Breast epithelium (tissue), 4 donors: ENCODE data around the gene NDUFAB1. TPM values are rescaled to one million over a fixed set of nuclear protein-coding genes. Genes with fewer than 3 reads are reported as not detected.

ENCODE experiments used
- DNase-seq, 2 donors: peaks; one replicate each; pipeline ENCODE4 v3.0.0-alpha.2; 2019; ENCODE audit warnings: low spot score in 2 of 2
- H3K27ac ChIP-seq, 2 donors: fragments of 200-600 bp; sonication (generic) in 1 of 2; one replicate each; pipeline ENCODE4 v1.5.1; 2016 to 2019; ENCODE audit warnings: mild to moderate bottlenecking in 1 of 2
- H3K27me3 ChIP-seq, 2 donors: fragments of 200-600 bp; sonication (generic) in 1 of 2; one replicate each; pipeline versions ENCODE4 v1.5.1 to v1.6.0; 2017 to 2019; ENCODE audit warnings: control low read depth in 1 of 2, mild to moderate bottlenecking in 1 of 2
- H3K36me3 ChIP-seq: fragments of 200-600 bp; one replicate; pipeline ENCODE4 v1.5.1; 2019
- H3K4me1 ChIP-seq, 2 donors: fragments of 200-600 bp; sonication (generic); one replicate each; pipeline ENCODE4 v1.5.1; 2016 to 2019; ENCODE audit warnings: control low read depth in 1 of 2
- H3K4me3 ChIP-seq, 3 donors: fragments of 200-600 bp; sonication (generic); 1 replicate in 2 of 3; 2 replicates in 1 of 3; pipeline ENCODE4 v1.5.1; 2016 to 2019; ENCODE audit warnings: mild to moderate bottlenecking in 3 of 3, moderate library complexity in 2 of 3
- H3K9me3 ChIP-seq, 2 donors: fragments of 200-600 bp; sonication (generic) in 1 of 2; one replicate each; pipeline ENCODE4 v1.5.1; 2016 to 2019; ENCODE audit warnings: control low read depth in 1 of 2
- POLR2A ChIP-seq: fragments of 450-650 bp; IDR thresholded peaks from one replicate; pipeline ENCODE4 v1.6.1; 2016; ENCODE audit warnings: antibody characterized with exemption, mild to moderate bottlenecking, moderate library complexity
- POLR2AphosphoS5 ChIP-seq, 3 donors: sonication (generic); formaldehyde crosslinking; IDR thresholded peaks; one replicate each; pipeline ENCODE4 v1.6.1; 2017; ENCODE audit warnings: antibody characterized with exemption in 3 of 3
- intact Hi-C: fragments of 100-400 bp; cut with DNase I; formaldehyde crosslinking; loops from one replicate; pipeline ENCODE4 v1.15.1; 2023; ENCODE audit warnings: low total_unique reads
- total RNA-seq, 3 donors: library from RNA; depleted of rRNA; stranded (reverse); fragments of >200 nt; gene quantifications; one replicate each; pipeline ENCODE4 v1.1.0, GENCODE V29; 2016
- TF ChIP-seq, protein P1 (sequence below), 3 donors: fragments of 450-650 bp; IDR thresholded peaks; one replicate each; pipeline ENCODE4 v1.5.1; 2016 to 2017; ENCODE audit warnings: antibody characterized with exemption in 3 of 3, mild to moderate bottlenecking in 3 of 3, moderate library complexity in 3 of 3

The NDUFAB1 gene
- total RNA-seq, 3 donors from 2014 or later: 59.4 to 75.1 (median 64.6) TPM

DNA sequence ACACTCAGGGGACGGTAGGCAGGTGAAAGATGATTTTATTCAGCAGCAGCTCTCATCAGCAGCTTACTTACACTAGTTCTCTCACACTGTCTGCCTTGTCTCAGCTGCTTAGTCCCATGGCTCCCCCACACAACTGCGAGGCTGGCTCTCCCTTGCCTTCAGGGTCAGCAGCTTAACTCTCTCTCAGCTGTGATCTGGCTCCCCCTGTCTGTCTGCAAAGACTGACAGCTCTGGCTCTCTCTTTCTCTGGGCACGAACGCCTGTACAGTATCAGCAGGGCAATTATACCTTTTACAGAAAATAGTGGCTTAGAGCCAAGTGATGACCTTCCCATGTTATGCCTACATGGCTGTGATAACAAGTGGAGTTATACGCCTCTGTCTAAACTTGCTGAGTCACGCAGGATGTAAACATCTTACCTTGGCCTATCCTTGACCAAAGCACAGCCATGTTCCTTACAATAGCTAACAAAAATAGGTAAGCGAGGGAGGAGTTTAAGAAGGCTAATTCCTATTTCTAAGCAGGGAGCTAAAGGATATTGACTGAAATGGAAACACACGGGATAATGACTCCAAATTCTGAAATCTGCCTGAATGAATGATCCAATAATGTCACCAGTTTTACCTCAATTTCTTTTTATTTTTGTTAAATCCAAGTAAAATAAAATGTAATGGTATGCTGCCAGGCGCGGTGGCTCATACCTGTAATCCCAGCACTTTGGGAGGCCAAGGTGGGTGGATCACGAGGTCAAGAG is 1.1 kb upstream of the NDUFAB1 start:
- no peaks in the 10 kb centered on the region for H3K36me3 ChIP-seq
- no peak for DNase-seq
- no peaks in the 10 kb centered on the region for H3K9me3 ChIP-seq
- TF ChIP-seq POLR2A (no peak), POLR2AphosphoS5 (IDR thresholded peaks at IDR 0.05) (no peak)
- TF ChIP-seq, protein P1, sequence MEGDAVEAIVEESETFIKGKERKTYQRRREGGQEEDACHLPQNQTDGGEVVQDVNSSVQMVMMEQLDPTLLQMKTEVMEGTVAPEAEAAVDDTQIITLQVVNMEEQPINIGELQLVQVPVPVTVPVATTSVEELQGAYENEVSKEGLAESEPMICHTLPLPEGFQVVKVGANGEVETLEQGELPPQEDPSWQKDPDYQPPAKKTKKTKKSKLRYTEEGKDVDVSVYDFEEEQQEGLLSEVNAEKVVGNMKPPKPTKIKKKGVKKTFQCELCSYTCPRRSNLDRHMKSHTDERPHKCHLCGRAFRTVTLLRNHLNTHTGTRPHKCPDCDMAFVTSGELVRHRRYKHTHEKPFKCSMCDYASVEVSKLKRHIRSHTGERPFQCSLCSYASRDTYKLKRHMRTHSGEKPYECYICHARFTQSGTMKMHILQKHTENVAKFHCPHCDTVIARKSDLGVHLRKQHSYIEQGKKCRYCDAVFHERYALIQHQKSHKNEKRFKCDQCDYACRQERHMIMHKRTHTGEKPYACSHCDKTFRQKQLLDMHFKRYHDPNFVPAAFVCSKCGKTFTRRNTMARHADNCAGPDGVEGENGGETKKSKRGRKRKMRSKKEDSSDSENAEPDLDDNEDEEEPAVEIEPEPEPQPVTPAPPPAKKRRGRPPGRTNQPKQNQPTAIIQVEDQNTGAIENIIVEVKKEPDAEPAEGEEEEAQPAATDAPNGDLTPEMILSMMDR (IDR thresholded peaks at IDR 0.05): no peak
- H3K4me1 ChIP-seq: peaks cover 4 to 9% of the 10 kb centered on the region in 2 donors
- intact Hi-C loops: no loop called here
- H3K27ac ChIP-seq: no peak overlapping the region
- H3K4me3 ChIP-seq: no peak overlapping the region
- no peaks in the 10 kb centered on the region for H3K27me3 ChIP-seq

DNA sequence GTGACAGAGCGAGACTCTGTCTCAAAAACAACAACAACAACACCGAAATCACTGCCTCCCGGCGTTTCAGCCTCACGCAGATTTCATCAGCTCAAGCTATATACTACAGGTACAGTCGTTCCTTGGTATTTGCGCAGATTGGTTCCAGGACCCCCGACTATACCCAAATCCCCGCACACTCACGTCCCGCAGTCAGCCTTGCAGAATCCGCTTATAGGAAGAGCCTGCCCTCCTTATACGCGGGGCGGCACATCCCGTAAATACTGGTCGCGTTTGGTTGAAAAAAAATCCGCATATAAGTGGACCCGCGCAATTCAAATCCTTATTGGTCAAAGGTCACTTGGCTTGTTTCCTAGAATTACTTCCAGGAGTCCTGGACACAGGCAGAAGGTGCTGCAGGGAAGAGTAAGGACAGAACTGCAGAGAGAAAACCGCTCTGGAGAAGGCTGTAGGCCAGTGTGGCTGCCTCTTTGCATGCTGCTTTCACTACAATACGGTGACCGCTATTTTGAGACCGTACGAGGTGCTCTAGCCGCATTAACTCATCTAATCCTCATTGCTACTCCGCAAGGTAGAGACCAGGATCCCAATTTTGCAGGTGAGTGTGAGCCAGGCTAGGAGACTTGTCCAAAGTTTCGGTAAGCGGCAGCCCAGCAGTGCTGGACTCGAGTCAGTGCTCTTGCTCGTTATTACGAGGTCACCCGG is 718 bp downstream of the NDUFAB1 start:
- Histone ChIP-seq H3K9me3 (no peaks in the 10 kb centered on the region), H3K27ac (peak overlapping the region; percentile 81 to 88), H3K27me3 (no peaks in the 10 kb centered on the region), H3K4me1 (peaks cover 4 to 9% of the 10 kb centered on the region in 2 donors), H3K4me3 (peak overlapping the region; percentile 96 to 100 (median 99)), H3K36me3 (no peaks in the 10 kb centered on the region)
- no peak for DNase-seq
- TF ChIP-seq POLR2A (no peak), POLR2AphosphoS5 (IDR thresholded peaks at IDR 0.05) (no peak)
- TF ChIP-seq, protein P1 (IDR thresholded peaks at IDR 0.05): no peak
- intact Hi-C loops: no loop called here

DNA sequence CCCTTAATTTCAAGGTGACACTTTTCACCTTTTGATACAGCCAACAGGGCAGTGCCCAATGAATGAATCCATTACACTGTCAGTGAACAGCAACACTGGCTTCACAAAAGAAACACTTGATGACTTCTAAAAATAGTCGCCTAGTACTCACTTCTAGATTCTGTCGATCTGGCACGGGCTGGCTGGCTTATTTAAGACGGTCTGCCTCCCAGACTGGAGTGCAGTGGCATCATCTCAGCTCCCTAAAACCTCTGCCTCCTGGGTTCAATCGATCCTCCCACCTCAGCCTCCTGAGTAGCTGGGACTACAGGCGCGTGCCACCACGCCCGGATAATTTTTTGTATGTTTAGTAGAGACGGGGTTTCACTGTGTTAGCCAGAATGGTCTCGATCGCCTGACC is 1.9 kb downstream of the NDUFAB1 start:
- DNase-seq: no peak
- Histone ChIP-seq H3K27me3 (no peaks in the 10 kb centered on the region), H3K36me3 (no peaks in the 10 kb centered on the region), H3K4me3 (no peak overlapping the region), H3K27ac (no peak overlapping the region), H3K4me1 (peaks cover 4 to 9% of the 10 kb centered on the region in 2 donors), H3K9me3 (no peaks in the 10 kb centered on the region)
- TF ChIP-seq, protein P1 (IDR thresholded peaks at IDR 0.05): no peak
- TF ChIP-seq POLR2A: no peak
- TF ChIP-seq POLR2AphosphoS5 (IDR thresholded peaks at IDR 0.05): no peak
- intact Hi-C loops: no loop called here

DNA sequence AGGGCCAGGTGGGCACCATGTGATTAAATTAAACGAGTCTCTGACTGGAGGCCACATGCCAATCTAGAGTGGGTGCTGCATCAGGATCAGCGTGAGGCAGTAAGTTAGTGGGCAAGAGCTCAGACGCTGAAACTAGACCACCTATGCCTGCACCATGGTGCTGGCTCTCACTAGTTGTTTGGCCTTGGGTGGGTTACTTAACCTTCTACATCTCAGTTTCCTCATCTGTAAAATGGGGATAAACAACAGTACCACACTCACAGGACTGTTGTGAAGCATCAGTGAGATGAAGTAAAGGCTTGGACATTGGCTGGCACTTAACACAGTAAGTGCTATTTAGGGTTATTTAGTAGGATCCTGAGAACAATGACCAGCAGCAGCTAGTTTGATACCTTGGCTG is 5.9 kb downstream of the NDUFAB1 start:
- no peaks in the 10 kb centered on the region for H3K27me3 ChIP-seq
- intact Hi-C loops: no loop called here
- H3K9me3 ChIP-seq: no peaks in the 10 kb centered on the region
- TF ChIP-seq, protein P1 (IDR thresholded peaks at IDR 0.05): no peak
- TF ChIP-seq POLR2AphosphoS5 (IDR thresholded peaks at IDR 0.05) (no peak), POLR2A (no peak)
- no peak overlapping the region for H3K27ac ChIP-seq
- H3K36me3 ChIP-seq: no peaks in the 10 kb centered on the region
- no peak for DNase-seq
- no peak overlapping the region for H3K4me3 ChIP-seq
- peaks cover 4 to 7% of the 10 kb centered on the region in 2 donors for H3K4me1 ChIP-seq

DNA sequence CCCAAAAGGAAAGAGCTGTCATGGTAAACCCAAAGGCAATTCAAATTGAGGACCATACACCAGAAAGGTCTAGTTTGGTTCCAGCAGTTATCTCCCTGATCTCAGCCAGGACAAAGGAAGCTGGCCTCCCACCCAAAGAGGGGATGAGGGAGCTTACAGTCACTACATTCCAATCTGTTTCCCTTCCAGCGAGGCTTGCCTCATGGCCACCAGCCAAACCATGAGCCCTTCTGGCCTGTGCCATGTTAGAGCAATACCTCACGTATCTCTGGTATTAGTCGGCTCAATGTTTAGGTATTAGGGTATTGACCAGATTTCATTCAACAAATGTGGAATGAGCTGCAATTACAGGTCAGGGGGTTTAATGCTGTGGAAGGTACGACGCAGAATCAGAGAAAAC is 8.4 kb downstream of the NDUFAB1 start:
- H3K4me3 ChIP-seq: no peak overlapping the region
- no peak for DNase-seq
- H3K9me3 ChIP-seq: no peaks in the 10 kb centered on the region
- no peak overlapping the region for H3K27ac ChIP-seq
- no peaks in the 10 kb centered on the region for H3K4me1 ChIP-seq
- TF ChIP-seq, protein P1 (IDR thresholded peaks at IDR 0.05): no peak
- TF ChIP-seq POLR2AphosphoS5 (IDR thresholded peaks at IDR 0.05) (no peak), POLR2A (no peak)
- peaks cover 8% of the 10 kb centered on the region for H3K36me3 ChIP-seq
- H3K27me3 ChIP-seq: no peaks in the 10 kb centered on the region
- intact Hi-C loops: no loop called here
